ENCODE data around the gene KIRREL2.
A peak's percentile ranks its signal among the peaks of the same experiment; 100 is the strongest.
"Not testable (repeated sequence)": the region's sequence is repeated elsewhere in the genome, so short reads cannot be mapped to it uniquely, and the experiment has no call there.

Gene KIRREL2

GRCh38 chr19:35870124-35870736, 13.5 kb downstream of the KIRREL2 start:
- not testable (repeated sequence) for DNase-seq

GRCh38 chr19:35870798-35871197, 14.1 kb downstream of the KIRREL2 start:
- no peak for DNase-seq

DNA sequence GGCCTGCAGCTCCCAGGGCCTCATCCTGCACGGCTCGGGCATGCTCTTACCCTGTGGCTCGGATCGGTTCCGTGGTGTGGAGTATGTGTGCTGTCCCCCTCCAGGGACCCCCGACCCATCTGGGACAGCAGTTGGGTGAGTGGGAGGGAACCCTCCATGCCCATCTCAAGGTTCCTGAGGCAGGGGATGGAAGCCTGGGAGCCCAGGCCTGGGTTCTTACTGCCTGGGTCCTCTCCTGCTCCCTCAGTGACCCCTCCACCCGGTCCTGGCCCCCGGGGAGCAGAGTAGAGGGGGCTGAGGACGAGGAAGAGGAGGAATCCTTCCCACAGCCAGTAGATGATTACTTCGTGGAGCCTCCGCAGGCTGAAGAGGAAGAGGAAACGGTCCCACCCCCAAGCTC, 14.9 kb downstream of the KIRREL2 start:
- no peak for DNase-seq

DNA sequence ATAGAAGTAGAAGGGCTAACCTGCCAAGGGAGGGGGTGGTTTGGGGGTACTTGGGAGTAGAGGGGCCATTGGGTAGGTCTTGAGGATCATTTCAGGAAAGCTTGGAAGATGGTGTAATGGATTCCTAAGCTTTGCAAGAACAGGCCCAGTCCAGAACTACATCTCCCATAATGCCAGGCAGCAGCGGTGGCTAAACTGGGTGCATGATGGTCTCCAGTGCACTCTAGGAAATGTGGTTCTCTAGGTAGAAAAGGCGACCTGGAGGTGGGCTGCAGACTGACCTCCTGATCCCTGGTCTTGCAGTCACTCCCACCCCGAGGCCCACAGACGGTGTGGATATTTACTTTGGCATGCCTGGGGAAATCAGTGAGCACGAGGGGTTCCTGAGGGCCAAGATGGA, 15.5 kb downstream of the KIRREL2 start:
- no peak for DNase-seq

- no peak for DNase-seq
Observed at GRCh38 chr19:35874392-35874930, 17.8 kb downstream of the KIRREL2 start.

DNA sequence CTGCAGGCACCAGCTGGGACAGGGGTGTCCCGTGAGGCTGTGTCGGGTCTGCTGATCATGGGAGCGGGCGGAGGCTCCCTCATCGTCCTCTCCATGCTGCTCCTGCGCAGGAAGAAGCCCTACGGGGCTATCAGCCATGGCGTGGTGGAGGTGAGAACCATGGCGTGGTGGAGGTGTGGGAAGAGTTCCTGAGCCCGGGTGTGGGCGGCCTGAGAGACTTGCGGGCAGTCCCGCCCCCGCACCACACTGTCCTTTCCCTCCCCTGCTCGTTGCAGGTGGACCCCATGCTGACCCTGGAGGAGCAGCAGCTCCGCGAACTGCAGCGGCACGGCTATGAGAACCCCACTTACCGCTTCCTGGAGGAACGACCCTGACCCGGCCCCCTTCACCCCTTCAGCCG, 22.4 kb downstream of the KIRREL2 start:
- no peak for DNase-seq

GRCh38 chr19:35879770-35880317, 23.1 kb downstream of the KIRREL2 start:
- no peak for DNase-seq

GRCh38 chr19:35882114-35882832, 25.6 kb downstream of the KIRREL2 start:
- DNase-seq: peak; percentile 22

DNA sequence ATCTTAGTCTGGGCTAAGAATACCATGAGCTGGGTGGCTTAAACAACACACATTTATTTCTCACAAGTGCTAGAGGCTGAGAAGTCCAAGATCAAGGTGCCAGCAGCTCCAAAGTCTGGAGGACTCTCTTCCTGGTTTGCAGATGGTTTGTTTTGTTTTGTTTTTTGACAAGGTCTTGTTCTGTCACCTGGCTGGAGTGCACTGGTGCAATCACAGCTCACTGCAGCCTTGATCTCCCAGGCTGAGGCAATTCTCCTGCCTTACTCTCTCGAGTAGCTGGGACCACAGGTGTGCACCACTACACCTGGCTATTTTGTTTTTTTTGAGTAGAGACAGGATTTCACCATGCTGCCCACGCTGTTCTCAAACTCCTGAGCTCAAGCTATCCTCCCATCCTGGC, 27.2 kb downstream of the KIRREL2 start:
- no peak for DNase-seq

DNA sequence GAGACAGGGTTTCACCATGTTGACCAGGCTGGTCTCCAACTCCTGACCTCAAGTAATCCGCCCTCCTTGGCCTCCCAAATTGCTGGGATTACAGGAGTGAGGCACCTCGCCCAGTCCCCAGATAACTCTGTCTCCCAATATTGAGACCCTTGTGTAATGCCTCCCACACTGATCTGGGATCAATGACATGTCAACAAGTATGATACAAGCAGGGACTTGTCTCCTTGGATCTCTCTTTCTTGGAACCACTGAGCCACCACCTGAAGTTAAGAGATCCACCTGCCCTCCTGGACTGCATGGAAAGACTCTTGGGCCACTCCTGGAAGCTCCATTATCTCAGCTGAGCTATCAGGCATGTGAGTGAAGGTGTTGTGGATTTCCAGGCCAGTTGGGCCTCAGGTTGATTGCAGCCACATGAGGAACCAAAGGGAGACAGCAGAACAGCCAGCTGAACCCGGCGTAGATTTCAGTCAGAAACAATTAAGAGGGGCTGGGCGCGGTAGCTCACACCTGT, 28.6 kb downstream of the KIRREL2 start:
- no peak for DNase-seq

GRCh38 chr19:35885904-35886303, 29.2 kb downstream of the KIRREL2 start:
- DNase-seq: no peak

DNA sequence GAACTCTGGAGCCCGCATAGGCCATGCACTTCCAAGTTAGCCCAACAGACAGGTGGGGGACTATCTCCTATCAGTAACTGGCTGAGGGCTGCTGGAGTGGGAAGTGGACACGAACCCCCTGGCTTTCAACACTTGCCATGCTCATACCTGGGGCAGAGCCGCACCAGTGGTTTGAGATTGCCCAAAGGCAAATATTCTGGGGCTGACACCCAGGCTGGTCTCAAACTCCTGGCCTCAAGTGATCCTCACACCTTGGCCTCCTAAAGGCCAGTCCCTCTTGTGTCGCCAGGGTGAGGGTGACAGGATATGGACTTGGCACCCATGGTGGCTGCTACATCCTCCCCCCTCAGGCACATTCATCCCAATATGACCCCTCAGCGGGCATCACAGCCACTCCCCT, 30.5 kb downstream of the KIRREL2 start:
- DNase-seq: no peak

- DNase-seq: no peak
Observed at GRCh38 chr19:35888398-35888797, 31.7 kb downstream of the KIRREL2 start.

- no peak for DNase-seq
Observed at GRCh38 chr19:35889370-35890112, 32.8 kb downstream of the KIRREL2 start.

DNA sequence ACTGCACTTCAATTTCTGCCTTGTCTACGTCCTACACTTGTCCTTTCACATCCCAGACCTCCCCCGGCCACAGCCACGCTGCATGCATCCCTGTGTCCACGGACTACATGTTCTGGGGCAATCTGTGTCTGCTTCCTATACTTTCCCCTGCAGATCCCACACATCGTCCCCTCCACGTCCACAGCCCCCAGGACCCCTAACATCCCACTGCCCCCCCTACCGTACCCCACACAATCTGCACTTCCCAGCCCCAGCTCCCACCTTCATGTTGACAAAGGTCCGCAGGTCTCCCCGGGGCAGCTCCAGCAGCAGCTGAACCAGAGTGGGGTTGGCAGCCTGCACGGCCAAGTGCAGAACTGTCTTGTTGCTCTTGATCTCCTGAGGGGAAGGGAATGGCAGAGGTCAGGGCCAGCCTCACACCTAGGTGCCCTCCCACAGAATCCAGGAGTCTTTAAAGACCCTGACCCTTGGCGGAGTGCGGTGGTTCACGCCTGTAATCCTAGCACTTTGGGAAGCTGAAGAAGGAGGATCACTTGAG, 33.5 kb downstream of the KIRREL2 start:
- DNase-seq: no peak

DNA sequence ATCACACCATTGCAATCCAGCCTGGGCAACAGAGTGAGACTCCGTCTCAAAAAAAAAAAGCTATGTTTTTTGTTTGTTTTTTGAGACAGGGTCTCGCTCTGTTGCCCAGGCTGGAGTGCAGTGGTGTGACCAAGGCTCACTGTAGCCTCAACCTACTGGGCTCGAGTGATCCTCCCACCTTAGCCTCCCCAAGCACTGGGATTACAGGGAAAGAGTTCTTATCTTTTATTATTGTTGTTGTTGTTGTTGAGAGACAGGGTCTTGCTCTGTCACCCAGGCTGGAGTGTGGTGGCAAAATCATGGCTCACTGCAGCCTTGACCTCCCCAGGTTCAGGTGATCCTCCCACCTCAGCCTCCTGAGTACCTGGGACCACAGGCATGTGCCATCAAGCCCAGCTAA, 35.1 kb downstream of the KIRREL2 start:
- not testable (repeated sequence) for DNase-seq

DNA sequence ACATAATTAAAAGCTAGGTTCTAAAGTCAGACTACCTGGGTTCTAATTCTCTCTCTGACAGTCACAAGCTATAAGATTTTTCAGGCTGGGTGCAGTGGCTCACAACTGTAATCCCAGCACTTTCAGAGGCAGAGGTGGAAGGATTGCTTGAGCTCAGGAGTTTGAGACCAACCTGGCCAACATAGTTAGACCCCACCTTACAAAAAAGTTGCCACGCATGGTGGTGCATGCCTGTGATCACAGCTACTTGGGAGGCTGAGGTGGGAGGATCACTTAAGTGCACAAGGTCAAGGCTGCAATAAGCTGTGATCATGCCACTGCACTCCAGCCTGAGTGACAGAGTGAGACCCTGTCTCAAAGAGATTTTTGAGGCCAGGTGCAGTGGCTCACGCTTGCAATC, 37.6 kb downstream of the KIRREL2 start:
- no peak for DNase-seq

GRCh38 chr19:35895911-35896642, 39.4 kb downstream of the KIRREL2 start:
- no peak for DNase-seq

DNA sequence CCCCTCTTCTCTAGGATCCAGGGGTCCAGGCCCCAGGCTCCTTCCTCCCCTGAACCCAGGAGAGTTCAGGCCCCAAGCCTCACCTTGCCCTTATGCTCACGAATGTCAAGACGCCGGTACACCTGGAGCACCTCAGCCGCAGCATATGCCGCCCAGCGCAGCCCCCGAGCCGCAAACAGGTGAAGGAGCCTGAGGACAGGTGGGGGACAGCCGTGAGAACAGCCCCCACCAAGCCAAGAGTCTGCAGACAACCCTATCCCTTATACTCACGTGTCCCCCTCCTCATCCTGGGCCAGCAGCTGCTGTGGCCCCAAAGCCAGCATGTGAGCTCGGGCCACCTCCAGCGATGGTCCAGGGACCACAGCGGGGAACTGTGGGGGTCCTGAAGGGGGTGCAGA, 39.9 kb downstream of the KIRREL2 start:
- DNase-seq: no peak

- no peak for DNase-seq
Observed at GRCh38 chr19:35897706-35898451, 41.2 kb downstream of the KIRREL2 start.

- no peak for DNase-seq
Observed at GRCh38 chr19:35898499-35898809, 41.7 kb downstream of the KIRREL2 start.

Measured in NCI-H2107 (cell line).